Erythroblast (primary cell): ENCODE results near the gene CRP.

Experiments used
- GATA1 ChIP-seq: IDR thresholded peaks from 2 replicates; pipeline ENCODE4 v1.6.1; 2011; ENCODE audit warnings: low read depth, mild to moderate bottlenecking, control low read depth, low read length, moderate library complexity
- POLR2A ChIP-seq: IDR thresholded peaks from 2 replicates; pipeline ENCODE4 v1.6.1; 2011; ENCODE audit warnings: mild to moderate bottlenecking, low read length

- TF ChIP-seq POLR2A, result no peak
- no peak for TF ChIP-seq GATA1
These were observed 9.9 kb downstream of the CRP start for GRCh38 chr1:159704481-159704880.
